SKM-1 (cell line): ENCODE measurements around the gene SYT14.
"Not testable (repeated sequence)": the region's sequence is repeated elsewhere in the genome, so short reads cannot be mapped to it uniquely, and the experiment has no call there.

Source experiments
- DNase-seq: peaks from one replicate; lab custom pipeline; 2025; ENCODE audit not compliant: unreplicated experiment; lab: John Stamatoyannopoulos, UW

The SYT14 gene

DNA sequence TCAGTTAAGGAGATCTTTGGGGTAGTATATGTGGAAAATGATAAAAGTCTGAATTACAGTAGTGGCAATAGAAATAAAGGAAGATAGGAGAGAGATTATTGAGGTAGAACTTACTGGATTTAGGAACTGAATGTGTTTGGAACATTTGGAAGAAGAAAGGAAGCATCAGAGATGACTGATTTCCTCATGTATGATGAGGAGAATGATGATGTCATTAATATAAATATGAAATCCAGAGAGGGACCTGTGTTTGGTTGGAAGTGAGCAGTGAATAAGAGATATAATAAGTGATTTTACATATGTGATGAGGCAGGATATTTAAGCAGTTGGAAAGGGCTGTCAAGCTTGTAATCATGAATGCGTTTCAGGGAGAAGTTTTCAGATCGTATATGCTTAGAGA, 86.3 kb downstream of the SYT14 start:
- no peak for DNase-seq

DNA sequence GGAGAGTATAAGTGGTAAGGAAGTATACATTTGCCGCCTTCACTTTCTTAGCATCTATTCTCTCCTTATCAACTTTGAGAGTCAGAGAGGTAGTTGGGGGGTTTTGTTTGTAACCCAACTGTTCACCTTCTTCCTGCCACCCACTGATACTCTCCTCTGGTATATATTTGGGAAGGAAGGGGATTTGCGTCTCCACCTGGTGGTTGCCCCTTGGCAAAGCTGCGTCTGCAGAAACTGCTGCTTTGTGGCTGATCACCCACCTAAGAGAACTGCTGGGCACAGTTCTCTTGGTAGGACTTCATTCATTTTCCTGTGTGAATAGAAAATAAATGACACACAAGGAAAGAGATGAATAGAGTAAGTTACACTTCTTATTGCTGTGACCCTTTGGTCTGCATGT, 87.0 kb downstream of the SYT14 start:
- DNase-seq = no peak

- DNase-seq = no peak
These were observed 87.9 kb downstream of the SYT14 start for GRCh38 chr1:210025870-210026269.

DNA sequence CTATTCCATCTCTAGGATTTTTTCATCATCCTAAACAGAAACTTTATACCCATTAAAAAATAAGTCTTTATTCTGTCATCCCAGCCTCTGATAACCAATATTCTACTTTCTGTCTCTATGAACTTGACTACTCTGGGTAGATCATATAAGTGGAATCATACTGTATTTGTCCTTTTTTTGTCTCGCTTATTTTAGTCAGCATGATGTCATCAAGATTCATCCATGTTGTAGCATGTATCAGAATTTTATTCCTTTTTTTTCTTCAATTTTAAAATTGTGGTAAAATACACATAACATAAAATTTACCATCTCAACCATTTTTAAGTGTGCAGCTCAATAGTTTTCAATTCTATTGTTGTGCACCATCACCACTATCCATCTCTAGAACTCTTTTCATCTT, 90.0 kb downstream of the SYT14 start:
- no peak for DNase-seq

GRCh38 chr1:210031473-210031872, 93.5 kb downstream of the SYT14 start:
- no peak for DNase-seq

- no peak for DNase-seq
These were observed 105.0 kb downstream of the SYT14 start for GRCh38 chr1:210043058-210043457.

- no peak for DNase-seq
These were observed 111.6 kb downstream of the SYT14 start for GRCh38 chr1:210049616-210050015.

DNA sequence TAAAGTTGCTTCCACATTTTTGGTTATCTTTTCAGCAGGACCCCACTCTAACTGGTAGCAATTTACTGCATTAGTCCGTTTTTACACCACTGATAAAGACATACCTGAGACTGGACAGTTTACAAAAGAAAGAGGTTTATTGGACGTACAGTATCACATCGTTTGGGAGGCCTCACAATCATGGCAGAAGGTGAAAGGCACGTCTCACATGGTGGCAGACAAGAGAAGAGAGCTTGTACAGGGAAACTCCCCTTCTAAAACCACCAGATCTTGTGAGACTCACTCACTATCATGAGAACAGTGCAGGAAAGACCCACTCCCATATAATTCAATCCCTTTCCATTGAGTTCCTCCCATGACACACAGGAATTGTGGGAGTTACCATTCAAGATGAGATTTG, 112.5 kb downstream of the SYT14 start:
- not testable (repeated sequence) for DNase-seq

DNA sequence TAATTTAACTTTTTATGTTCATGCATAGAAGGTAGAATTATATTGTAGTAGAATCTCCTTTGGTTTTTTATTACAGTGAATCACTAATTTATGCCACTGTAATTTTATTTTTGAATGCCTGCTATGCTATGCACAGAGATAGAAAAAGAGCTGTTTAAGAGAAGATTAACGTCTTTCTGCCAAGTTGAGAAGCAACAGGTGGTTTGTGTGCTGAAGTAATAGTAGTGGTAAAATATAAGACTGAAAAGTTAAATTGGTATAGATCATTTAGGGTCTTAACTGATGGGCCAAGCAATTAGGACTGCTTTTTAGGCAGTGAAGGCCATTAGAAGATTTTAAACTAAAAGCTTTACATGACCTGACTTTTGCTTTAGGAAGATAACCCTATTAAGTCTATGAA, 115.1 kb downstream of the SYT14 start:
- DNase-seq = no peak

GRCh38 chr1:210057593-210057992, 119.6 kb downstream of the SYT14 start:
- DNase-seq = no peak

- DNase-seq = no peak
These were observed 124.0 kb downstream of the SYT14 start for GRCh38 chr1:210061992-210062391.

DNA sequence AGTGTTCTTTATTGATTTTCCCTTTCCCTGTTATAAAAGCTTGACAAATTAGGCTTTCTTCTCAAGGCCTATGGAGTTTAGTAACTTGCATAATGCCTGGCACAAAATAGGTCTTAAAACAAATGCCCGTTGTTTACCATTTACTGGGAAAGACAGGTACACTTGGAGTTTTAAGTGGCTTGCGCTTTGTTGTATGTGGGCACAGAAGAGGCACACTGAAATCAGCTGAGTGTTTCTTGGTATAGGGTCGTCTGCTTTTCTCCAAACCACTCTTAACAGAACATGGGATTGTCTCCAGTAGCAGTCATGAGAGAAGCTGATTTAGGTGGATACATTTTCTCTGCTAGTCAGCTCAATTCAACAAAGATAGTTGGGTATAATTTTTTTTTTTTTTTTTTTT, 132.5 kb downstream of the SYT14 start:
- DNase-seq = no peak

DNA sequence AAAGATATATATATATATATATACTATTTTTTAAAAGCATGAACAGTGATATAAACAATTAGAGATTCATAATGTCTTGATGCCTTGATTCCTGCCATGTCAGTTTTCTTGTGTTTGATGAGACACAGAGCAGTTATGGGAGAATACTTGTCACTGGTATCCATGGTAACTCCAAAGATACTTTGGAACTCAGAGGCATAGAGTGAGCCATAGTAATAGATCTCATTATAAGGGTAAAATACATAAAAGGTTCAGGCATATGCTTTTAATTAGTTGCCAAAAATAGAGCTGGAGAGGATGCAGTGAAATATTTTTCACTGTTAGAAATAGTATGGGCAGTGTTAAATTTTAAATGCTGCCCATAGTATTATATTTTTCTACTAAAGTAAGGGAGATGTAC, 134.1 kb downstream of the SYT14 start:
- DNase-seq = no peak

- DNase-seq = no peak
These were observed 135.0 kb downstream of the SYT14 start for GRCh38 chr1:210072896-210073504.

DNA sequence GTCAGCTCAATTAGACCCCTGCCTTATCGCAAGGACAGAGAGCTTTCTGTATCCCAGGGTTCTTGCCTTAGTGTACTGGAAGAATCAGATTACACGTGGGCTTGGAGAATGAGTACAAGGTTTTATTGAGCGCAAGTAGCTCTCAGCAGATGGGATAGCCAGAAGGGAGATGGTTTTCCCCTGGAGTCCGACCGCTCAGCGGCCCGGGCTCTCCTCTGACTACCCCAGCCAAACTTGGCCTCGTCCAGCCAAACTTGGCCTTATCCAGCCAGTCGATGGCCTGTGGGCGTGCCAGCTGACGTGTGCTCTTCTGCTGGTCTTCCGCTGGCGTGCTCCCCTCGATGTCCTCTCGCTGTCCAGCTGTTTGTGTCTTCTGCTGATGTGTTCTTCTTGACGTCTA, 136.9 kb downstream of the SYT14 start:
- DNase-seq = no peak

- no peak for DNase-seq
These were observed 138.6 kb downstream of the SYT14 start for GRCh38 chr1:210076620-210077019.

DNA sequence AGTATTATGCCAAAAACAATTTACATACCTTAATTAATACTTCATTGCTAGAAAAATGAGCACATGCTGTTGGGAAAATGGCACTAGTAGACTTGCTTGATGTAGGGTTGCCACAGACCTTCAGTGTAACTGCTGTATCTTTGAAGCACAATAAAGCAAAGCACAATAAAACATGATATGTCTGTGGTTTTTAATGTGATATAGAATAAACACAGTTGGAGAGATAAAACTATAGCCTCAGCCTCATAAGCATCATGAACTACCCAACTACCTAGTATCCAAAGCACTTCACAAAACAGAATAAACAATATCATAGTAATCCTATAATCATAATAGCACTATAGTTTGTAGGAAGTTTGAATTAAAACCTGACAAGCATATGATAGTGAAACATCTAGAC, 143.5 kb downstream of the SYT14 start:
- DNase-seq = no peak

GRCh38 chr1:210085359-210085758, 147.3 kb downstream of the SYT14 start:
- no peak for DNase-seq

DNA sequence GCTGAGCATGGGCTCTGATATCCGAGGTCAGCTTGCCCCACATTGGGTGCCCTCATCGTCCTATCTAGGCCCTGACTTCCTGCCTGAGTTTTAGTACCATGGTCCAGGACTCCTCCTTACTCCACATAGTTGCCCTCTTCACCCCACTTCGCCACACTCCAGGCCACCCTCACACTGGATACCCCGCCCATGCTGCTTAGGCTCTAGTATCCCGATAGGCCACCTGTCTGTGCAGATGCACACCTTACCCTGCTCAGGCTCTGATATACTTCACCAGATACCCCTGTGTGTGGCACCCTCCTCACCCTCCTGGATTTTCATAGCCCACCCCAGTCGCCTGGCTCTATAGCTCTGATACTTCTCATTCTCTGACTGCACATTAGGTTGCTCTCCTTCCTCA, 149.0 kb downstream of the SYT14 start:
- no peak for DNase-seq

DNA sequence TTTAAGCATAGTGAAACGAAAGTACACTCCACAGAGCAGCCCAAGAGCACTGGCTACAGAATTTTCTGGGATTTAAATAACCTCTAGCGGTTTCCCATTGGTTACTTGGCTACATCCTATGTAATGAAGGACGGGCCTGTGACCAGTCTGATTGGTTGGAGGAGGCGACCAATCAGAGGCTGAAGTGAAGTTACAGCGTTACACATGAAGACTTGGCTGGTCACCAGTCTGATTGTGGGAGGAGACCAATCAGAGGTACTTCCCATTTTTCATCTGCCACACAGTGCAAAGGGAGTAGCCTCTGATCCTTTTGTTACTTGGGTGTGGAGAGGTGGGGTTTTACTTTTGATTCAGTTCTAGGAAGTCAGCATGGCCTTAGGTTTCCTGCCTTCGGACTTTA, 151.8 kb downstream of the SYT14 start:
- DNase-seq = no peak

- no peak for DNase-seq
These were observed 154.3 kb downstream of the SYT14 start for GRCh38 chr1:210092366-210092765.

GRCh38 chr1:210093461-210093860, 155.4 kb downstream of the SYT14 start:
- DNase-seq = no peak

- no peak for DNase-seq
These were observed 160.3 kb downstream of the SYT14 start for GRCh38 chr1:210098356-210098755.

DNA sequence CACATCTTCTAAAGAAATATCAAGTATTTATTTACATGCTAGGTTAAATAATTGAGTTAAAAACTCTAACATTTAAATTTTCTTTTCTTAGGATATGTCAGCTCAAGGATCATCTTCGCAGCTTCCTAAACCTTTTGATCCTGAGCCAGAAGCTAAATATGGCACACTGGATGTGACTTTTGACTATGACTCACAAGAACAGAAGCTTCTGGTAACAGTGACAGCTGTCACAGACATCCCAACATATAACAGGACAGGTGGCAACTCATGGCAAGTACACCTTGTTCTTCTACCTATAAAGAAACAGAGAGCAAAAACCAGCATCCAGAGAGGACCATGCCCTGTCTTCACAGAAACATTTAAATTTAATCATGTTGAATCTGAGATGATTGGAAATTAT, 161.9 kb downstream of the SYT14 start:
- DNase-seq = no peak
